Skeletal muscle satellite cell (primary cell): ENCODE measurements around the gene SCN9A.
A peak's percentile ranks its signal among the peaks of the same experiment; 100 is the strongest.
"Not testable (repeated sequence)": the region's sequence is repeated elsewhere in the genome, so short reads cannot be mapped to it uniquely, and the experiment has no call there.

Experiments used
- H3K27me3 ChIP-seq: 2 replicates; pipeline ENCODE4 v1.7.0; 2013; ENCODE audit warnings: low read length; ENCODE audit not compliant: control insufficient read depth, insufficient read depth
- H3K36me3 ChIP-seq: 2 replicates; pipeline ENCODE4 v1.7.0; 2013; ENCODE audit warnings: mild to moderate bottlenecking, control low read depth, low read length; ENCODE audit not compliant: insufficient read depth
- H3K4me1 ChIP-seq: 2 replicates; pipeline ENCODE4 v1.7.0; 2013; ENCODE audit warnings: low read length; ENCODE audit not compliant: control insufficient read depth, insufficient read depth
- H3K4me2 ChIP-seq: 2 replicates; pipeline ENCODE4 v1.7.0; 2013; ENCODE audit warnings: mild to moderate bottlenecking, low read length
- H3K4me3 ChIP-seq: 2 replicates; pipeline ENCODE4 v1.7.0; 2013; ENCODE audit warnings: low read length
- H3K9ac ChIP-seq: 2 replicates; pipeline ENCODE4 v1.7.0; 2013; ENCODE audit warnings: mild to moderate bottlenecking, low read depth, low read length, moderate library complexity
- H3K9me3 ChIP-seq: replicated peaks from 2 replicates; pipeline ENCODE4 v1.7.0; 2013; ENCODE audit warnings: mild to moderate bottlenecking, control low read depth, low read length

The SCN9A gene

GRCh38 chr2:166329465-166329864 lies 46.3 kb downstream of the SCN9A start:
- H3K27me3 ChIP-seq = no peaks in the 10 kb centered on the region
- H3K4me3 ChIP-seq = no peak overlapping the region
- no peak overlapping the region for H3K4me2 ChIP-seq
- H3K36me3 ChIP-seq = no peaks in the 10 kb centered on the region
- peaks cover 33% of the 10 kb centered on the region for H3K4me1 ChIP-seq
- H3K9me3 ChIP-seq = no peaks in the 10 kb centered on the region
- no peak overlapping the region for H3K9ac ChIP-seq

- no peak overlapping the region for H3K9ac ChIP-seq
- no peak overlapping the region for H3K4me2 ChIP-seq
- no peaks in the 10 kb centered on the region for H3K27me3 ChIP-seq
- H3K4me3 ChIP-seq = no peak overlapping the region
- no peaks in the 10 kb centered on the region for H3K9me3 ChIP-seq
- no peaks in the 10 kb centered on the region for H3K36me3 ChIP-seq
- H3K4me1 ChIP-seq = peaks cover 20% of the 10 kb centered on the region
Observed at GRCh38 chr2:166328147-166328546, 47.6 kb downstream of the SCN9A start.

- no peak overlapping the region for H3K4me3 ChIP-seq
Observed at GRCh38 chr2:166321076-166321475, 54.7 kb downstream of the SCN9A start.

GRCh38 chr2:166314022-166314759 lies 61.6 kb downstream of the SCN9A start:
- Histone ChIP-seq H3K9ac (no peak overlapping the region), H3K4me3 (no peak overlapping the region), H3K36me3 (no peaks in the 10 kb centered on the region), H3K4me2 (peak overlapping the region; percentile 48), H3K9me3 (no peaks in the 10 kb centered on the region), H3K27me3 (no peaks in the 10 kb centered on the region), H3K4me1 (peaks cover 13% of the 10 kb centered on the region)

More at GRCh38 chr2:166321076-166321475, 54.7 kb downstream of the SCN9A start:
- H3K9ac ChIP-seq = no peak overlapping the region
- no peaks in the 10 kb centered on the region for H3K4me1 ChIP-seq
- H3K36me3 ChIP-seq = no peaks in the 10 kb centered on the region
- H3K27me3 ChIP-seq = no peaks in the 10 kb centered on the region
- H3K4me2 ChIP-seq = no peak overlapping the region
- no peaks in the 10 kb centered on the region for H3K9me3 ChIP-seq

GRCh38 chr2:166312863-166313262 lies 62.9 kb downstream of the SCN9A start:
- peaks cover 13% of the 10 kb centered on the region for H3K4me1 ChIP-seq
- H3K9ac ChIP-seq, H3K4me3 ChIP-seq, H3K4me2 ChIP-seq, H3K27me3 ChIP-seq, H3K9me3 ChIP-seq, H3K36me3 ChIP-seq: not testable (repeated sequence)

GRCh38 chr2:166307326-166307725 lies 68.4 kb downstream of the SCN9A start:
- Histone ChIP-seq H3K4me3 (no peak overlapping the region), H3K4me1 (peaks cover 10% of the 10 kb centered on the region), H3K9me3 (no peaks in the 10 kb centered on the region), H3K36me3 (no peaks in the 10 kb centered on the region), H3K4me2 (no peak overlapping the region), H3K9ac (no peak overlapping the region), H3K27me3 (no peaks in the 10 kb centered on the region)

GRCh38 chr2:166304656-166305055 lies 71.1 kb downstream of the SCN9A start:
- no peak overlapping the region for H3K9ac ChIP-seq
- H3K9me3 ChIP-seq = no peaks in the 10 kb centered on the region

GRCh38 chr2:166302036-166302435 lies 73.7 kb downstream of the SCN9A start:
- H3K27me3 ChIP-seq = no peaks in the 10 kb centered on the region
- H3K4me3 ChIP-seq = no peak overlapping the region
- H3K9me3 ChIP-seq = no peaks in the 10 kb centered on the region
- H3K9ac ChIP-seq = no peak overlapping the region
- H3K36me3 ChIP-seq = peaks cover 4% of the 10 kb centered on the region
- peaks cover 1% of the 10 kb centered on the region for H3K4me1 ChIP-seq
- no peak overlapping the region for H3K4me2 ChIP-seq

More at GRCh38 chr2:166304656-166305055, 71.1 kb downstream of the SCN9A start:
- H3K27me3 ChIP-seq = no peaks in the 10 kb centered on the region
- no peak overlapping the region for H3K4me3 ChIP-seq
- H3K4me1 ChIP-seq = peaks cover 10% of the 10 kb centered on the region
- H3K4me2 ChIP-seq = no peak overlapping the region
- H3K36me3 ChIP-seq = peaks cover 4% of the 10 kb centered on the region

- Histone ChIP-seq H3K27me3 (no peaks in the 10 kb centered on the region), H3K4me1 (peaks cover 19% of the 10 kb centered on the region), H3K4me3 (no peak overlapping the region), H3K9ac (no peak overlapping the region), H3K36me3 (peaks cover 4% of the 10 kb centered on the region), H3K9me3 (no peaks in the 10 kb centered on the region), H3K4me2 (no peak overlapping the region)
Observed at GRCh38 chr2:166297951-166298350, 77.8 kb downstream of the SCN9A start.

GRCh38 chr2:166293984-166294383 lies 81.8 kb downstream of the SCN9A start:
- H3K27me3 ChIP-seq = no peaks in the 10 kb centered on the region
- no peaks in the 10 kb centered on the region for H3K9me3 ChIP-seq
- H3K4me2 ChIP-seq = peak overlapping the region; percentile 40
- H3K36me3 ChIP-seq = no peaks in the 10 kb centered on the region
- no peak overlapping the region for H3K9ac ChIP-seq
- peaks cover 19% of the 10 kb centered on the region for H3K4me1 ChIP-seq
- H3K4me3 ChIP-seq = no peak overlapping the region

GRCh38 chr2:166285215-166285614 lies 90.5 kb downstream of the SCN9A start:
- Histone ChIP-seq H3K4me1 (no peaks in the 10 kb centered on the region), H3K9ac (no peak overlapping the region), H3K4me2 (no peak overlapping the region), H3K9me3 (no peaks in the 10 kb centered on the region), H3K27me3 (no peaks in the 10 kb centered on the region), H3K36me3 (peaks cover 16% of the 10 kb centered on the region), H3K4me3 (no peak overlapping the region)

- peaks cover 19% of the 10 kb centered on the region for H3K36me3 ChIP-seq
- no peaks in the 10 kb centered on the region for H3K4me1 ChIP-seq
- no peak overlapping the region for H3K4me2 ChIP-seq
- H3K9ac ChIP-seq = no peak overlapping the region
- no peaks in the 10 kb centered on the region for H3K9me3 ChIP-seq
- no peak overlapping the region for H3K4me3 ChIP-seq
- H3K27me3 ChIP-seq = no peaks in the 10 kb centered on the region
Observed at GRCh38 chr2:166284359-166284758, 91.4 kb downstream of the SCN9A start.
